IPS-20b (cell line): Measurements from ENCODE around the gene ATP2B1.

Experiments used
- H3K27ac ChIP-seq: one replicate; pipeline ENCODE4 v1.5.1; 2013; ENCODE audit warnings: low read length
- H3K27me3 ChIP-seq: 2 replicates; pipeline ENCODE4 v1.6.1; 2013; ENCODE audit warnings: mild to moderate bottlenecking, low read length, inconsistent platforms; ENCODE audit not compliant: insufficient read depth
- H3K36me3 ChIP-seq: 2 replicates; pipeline ENCODE4 v1.6.1; 2013; ENCODE audit warnings: low read depth, mild to moderate bottlenecking, inconsistent platforms, low read length, moderate library complexity; ENCODE audit not compliant: insufficient read depth
- H3K4me1 ChIP-seq: 2 replicates; pipeline ENCODE4 v1.6.1; 2013; ENCODE audit warnings: mild to moderate bottlenecking, control low read depth, inconsistent platforms, low read length, moderate library complexity; ENCODE audit not compliant: insufficient read depth
- H3K4me3 ChIP-seq: 2 replicates; pipeline ENCODE4 v1.5.1; 2013; ENCODE audit warnings: mild to moderate bottlenecking, low read length, inconsistent platforms
- H3K9ac ChIP-seq: 2 replicates; pipeline ENCODE4 v1.6.1; 2013; ENCODE audit warnings: low read depth, mild to moderate bottlenecking, inconsistent platforms, low read length, moderate library complexity
- H3K9me3 ChIP-seq: 2 replicates; pipeline ENCODE4 v1.6.1; 2013; ENCODE audit warnings: mild to moderate bottlenecking, low read depth, low read length, inconsistent platforms; ENCODE audit not compliant: insufficient read depth

ATP2B1 gene

DNA sequence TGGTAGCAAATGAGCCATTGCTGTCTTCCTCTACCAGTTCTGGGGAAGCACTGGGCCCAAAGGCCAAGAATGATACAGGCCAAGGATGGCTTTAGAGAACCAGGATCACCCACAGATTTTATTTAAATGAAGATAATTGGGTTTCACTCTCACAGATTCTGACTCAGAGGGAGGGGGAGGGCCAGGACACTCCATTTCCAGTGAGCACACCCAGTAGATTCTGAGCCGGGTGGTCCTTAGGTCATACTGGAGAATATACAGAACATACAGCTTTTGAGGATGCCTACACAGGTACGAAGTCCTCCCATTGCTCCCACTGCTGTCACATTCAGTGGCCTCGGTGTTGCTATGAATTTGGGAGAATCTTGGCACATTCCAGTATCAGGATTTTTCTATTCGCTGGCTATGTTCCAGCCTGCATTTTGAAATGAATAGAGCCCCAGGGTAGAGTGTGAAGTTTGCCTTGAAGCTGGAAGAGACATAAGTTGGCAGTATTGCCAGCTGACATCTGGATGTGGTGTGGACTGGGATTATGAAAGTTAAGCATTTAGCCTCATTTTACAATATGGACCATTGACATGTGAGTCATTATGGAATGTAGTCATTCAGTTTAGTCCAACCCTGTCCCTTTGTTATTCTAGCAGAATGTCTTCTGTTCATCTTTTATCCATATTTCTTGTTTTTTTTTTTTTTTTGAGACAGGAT, 137.0 kb downstream of the ATP2B1 start:
- no peak overlapping the region for H3K4me3 ChIP-seq
- H3K9ac ChIP-seq, result no peak overlapping the region
- H3K27me3 ChIP-seq, result no peaks in the 10 kb centered on the region
- H3K4me1 ChIP-seq, result peaks cover 6% of the 10 kb centered on the region
- no peaks in the 10 kb centered on the region for H3K9me3 ChIP-seq
- H3K27ac ChIP-seq, result no peak overlapping the region
- no peaks in the 10 kb centered on the region for H3K36me3 ChIP-seq

DNA sequence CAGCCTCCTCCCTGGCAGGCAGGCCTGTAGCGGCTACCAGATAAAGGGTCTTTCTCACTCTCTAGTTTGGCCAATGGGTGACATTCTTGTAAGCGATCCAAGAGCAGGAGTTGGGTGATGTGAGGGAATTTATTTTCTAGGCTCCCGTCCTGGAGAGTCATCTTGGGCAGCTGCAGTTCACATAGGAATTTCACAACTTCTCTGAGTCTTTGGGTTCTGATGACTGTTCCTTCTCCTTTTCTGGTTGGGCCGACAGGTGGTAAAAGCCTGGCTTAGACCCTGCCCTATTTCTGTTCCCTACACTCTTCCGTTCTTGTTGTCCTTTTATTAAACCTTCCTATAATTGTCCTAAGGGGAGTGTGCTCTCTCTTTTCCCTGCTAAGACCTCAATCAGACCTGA, 140.2 kb downstream of the ATP2B1 start:
- Histone ChIP-seq H3K27me3 (no peaks in the 10 kb centered on the region), H3K4me3 (no peak overlapping the region), H3K36me3 (no peaks in the 10 kb centered on the region), H3K4me1 (no peaks in the 10 kb centered on the region), H3K9ac (no peak overlapping the region), H3K9me3 (no peaks in the 10 kb centered on the region), H3K27ac (no peak overlapping the region)

DNA sequence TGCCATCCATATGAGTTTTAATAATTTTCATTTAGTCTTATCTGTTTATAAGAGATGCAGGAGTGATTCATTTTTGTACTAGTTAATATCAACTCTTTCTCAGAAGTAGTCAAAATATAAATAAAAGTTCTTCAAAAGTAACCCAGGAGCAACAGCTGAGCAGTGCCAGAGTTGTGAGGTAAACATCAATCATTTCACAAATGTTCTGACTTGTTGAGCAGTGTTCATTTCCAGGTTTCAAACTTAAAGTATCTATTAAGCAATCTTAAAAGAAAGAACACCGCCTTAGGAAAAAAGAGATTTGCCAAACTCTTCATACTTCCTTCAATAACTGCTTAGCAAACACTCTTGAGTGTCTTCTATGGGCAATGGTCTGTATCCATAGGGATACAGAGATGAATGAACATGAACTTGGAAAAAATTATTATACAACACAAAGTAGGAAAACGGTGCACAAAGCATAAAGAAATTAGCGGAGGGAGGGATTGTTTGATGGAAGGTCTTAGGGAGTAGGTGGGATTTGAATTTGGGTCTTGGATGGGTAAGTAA, 140.9 kb downstream of the ATP2B1 start:
- Histone ChIP-seq H3K4me1 (no peaks in the 10 kb centered on the region), H3K27ac (no peak overlapping the region), H3K36me3 (no peaks in the 10 kb centered on the region), H3K4me3 (no peak overlapping the region), H3K9ac (no peak overlapping the region), H3K27me3 (no peaks in the 10 kb centered on the region), H3K9me3 (no peaks in the 10 kb centered on the region)

DNA sequence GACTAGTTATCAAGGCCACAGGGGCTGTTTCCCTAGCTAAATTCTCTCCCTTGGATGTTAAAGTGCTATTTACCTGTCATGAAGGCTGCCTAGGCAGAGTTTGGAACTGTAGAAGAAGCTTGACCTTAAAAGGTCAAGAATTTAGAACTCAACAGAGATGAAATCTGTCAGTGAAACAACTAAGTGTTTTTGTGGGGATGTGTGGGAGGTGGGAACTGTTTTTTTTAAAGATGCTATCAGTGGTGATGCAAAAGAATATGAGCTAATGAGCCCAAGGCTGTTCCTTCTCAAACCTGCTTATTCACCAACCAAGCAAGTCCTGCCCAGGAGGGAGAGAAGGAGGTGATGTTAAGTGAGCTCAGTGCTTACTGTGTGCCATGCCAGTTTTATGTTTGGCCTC, 142.0 kb downstream of the ATP2B1 start:
- Histone ChIP-seq H3K9me3 (no peaks in the 10 kb centered on the region), H3K27ac (no peak overlapping the region), H3K36me3 (no peaks in the 10 kb centered on the region), H3K4me1 (no peaks in the 10 kb centered on the region), H3K4me3 (no peak overlapping the region), H3K9ac (no peak overlapping the region), H3K27me3 (no peaks in the 10 kb centered on the region)

DNA sequence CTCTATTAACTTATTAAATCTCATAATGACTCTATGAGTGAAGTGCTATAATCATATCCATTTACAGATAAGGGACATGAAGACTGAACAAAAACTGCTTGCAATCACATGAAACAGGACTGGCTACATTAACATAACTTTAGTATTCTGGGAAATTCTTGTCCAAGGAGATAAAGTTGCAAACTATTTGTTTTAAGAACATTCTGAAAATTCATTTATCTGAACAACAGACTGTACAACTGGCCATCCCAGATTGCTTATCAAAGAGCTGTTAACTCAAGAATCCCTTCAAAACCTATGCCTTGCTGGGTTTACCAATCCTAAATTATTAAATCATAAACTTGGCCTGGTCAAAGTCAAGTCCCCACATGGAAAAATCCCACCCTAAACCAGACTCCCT, 143.6 kb downstream of the ATP2B1 start:
- no peak overlapping the region for H3K27ac ChIP-seq
- no peaks in the 10 kb centered on the region for H3K36me3 ChIP-seq
- H3K27me3 ChIP-seq, result no peaks in the 10 kb centered on the region
- no peaks in the 10 kb centered on the region for H3K9me3 ChIP-seq
- no peak overlapping the region for H3K4me3 ChIP-seq
- H3K9ac ChIP-seq, result no peak overlapping the region
- H3K4me1 ChIP-seq, result no peaks in the 10 kb centered on the region

DNA sequence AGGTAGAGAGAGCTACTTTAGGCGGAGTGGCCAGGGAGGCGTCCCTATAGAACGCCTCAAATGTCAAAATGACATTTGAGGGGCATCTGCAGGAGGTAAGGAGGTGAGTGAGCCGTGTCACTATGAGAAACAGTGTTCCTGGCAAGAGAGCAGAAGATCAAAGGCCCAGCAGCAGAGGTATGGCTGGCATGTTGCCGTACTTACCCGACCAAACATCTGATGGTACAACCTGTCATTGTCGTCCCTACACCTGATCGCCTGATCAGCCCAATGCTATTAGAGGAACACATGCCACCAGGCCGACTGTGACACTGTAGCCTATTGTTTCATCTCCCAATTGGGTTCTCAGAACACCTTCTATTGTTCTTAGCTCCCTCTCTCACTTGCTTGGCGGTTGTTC, 148.9 kb downstream of the ATP2B1 start:
- Histone ChIP-seq H3K27me3 (no peaks in the 10 kb centered on the region), H3K9me3 (no peaks in the 10 kb centered on the region)

DNA sequence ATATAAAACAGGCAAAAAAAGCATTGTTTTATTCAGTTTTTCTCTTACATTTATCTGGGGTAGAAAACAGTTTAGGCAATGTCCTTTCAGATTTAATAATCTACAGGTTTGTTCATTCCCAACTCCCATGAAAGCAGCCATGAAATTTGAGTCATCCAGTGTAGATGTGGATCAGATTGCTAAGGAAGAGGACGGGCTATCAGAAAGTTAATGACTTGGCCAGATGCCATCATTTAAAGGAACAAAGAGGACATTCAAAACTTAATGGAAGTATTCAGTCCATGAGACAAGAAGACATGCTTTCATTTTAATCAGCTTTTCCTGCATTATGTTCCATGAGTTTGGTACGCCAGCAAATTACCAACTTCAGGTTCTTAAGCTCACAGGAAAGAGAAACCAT, 151.7 kb downstream of the ATP2B1 start:
- no peak overlapping the region for H3K4me3 ChIP-seq
- no peak overlapping the region for H3K9ac ChIP-seq
- no peak overlapping the region for H3K27ac ChIP-seq
- no peaks in the 10 kb centered on the region for H3K27me3 ChIP-seq
- no peaks in the 10 kb centered on the region for H3K9me3 ChIP-seq
- no peaks in the 10 kb centered on the region for H3K36me3 ChIP-seq
- H3K4me1 ChIP-seq, result no peaks in the 10 kb centered on the region

More for the DNA sequence above, 148.9 kb downstream of the ATP2B1 start:
- no peak overlapping the region for H3K9ac ChIP-seq
- H3K36me3 ChIP-seq, result no peaks in the 10 kb centered on the region
- H3K4me3 ChIP-seq, result no peak overlapping the region
- no peaks in the 10 kb centered on the region for H3K4me1 ChIP-seq
- no peak overlapping the region for H3K27ac ChIP-seq

DNA sequence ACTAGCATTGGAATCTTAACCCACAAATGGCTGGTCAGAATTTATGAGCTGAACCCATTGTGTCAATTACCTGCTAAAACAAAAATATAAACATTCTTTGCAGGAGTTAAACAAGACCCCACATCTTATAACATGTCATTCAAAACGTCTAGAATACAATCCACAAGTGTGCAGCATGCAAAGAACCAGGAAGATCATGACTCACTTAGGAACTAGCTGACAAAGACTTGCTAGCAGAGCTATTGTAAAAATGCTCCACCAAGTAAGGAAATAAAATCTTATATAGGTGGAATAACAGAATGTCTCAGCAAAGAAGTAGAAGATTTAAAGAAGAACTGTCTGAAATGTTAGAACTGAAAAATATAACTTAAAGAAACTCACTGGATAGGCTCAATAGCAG, 156.3 kb downstream of the ATP2B1 start:
- Histone ChIP-seq H3K4me3 (no peak overlapping the region), H3K36me3 (no peaks in the 10 kb centered on the region), H3K27me3 (no peaks in the 10 kb centered on the region), H3K9ac (no peak overlapping the region), H3K4me1 (no peaks in the 10 kb centered on the region), H3K27ac (no peak overlapping the region), H3K9me3 (no peaks in the 10 kb centered on the region)

DNA sequence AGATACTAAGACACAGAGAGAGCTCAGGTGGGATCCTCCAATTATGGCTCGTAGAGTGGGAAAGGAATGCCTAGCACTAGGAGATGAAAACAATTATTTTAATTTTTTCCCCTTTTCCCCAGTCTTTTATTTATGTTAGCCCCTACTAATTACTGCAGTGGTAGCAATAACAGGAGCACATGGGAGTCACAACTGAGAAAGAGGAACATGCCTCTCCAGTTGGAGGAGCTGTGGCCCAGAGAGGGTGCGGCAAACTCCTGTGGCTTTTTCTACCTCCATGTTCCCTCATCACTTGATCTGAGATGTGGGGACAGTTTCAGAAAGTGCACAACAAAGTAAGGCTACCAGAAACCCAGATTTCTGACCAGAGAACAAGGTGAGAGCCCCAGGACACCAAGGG, 156.9 kb downstream of the ATP2B1 start:
- Histone ChIP-seq H3K4me1 (no peaks in the 10 kb centered on the region), H3K4me3 (no peak overlapping the region), H3K27ac (no peak overlapping the region), H3K27me3 (no peaks in the 10 kb centered on the region), H3K36me3 (no peaks in the 10 kb centered on the region), H3K9ac (no peak overlapping the region), H3K9me3 (no peaks in the 10 kb centered on the region)

DNA sequence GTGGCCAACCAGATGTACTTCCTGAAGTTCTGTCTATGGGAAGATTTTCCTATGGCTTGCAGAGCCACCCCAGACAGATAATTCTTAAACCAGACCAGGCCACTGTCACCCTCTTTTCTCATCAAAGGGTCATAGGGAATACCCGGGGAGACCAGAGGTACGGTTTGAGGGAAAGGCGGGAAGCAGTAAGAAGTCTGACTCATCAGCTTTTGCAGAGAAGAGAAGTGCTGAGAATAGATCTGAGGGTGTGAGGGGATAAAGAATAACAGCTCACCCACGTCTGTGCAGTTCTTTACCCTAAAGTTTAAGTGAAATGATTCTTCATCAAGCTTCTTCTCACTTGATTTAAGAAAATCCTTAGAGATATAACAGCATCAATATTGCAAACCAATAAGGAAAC, 161.5 kb downstream of the ATP2B1 start:
- H3K9me3 ChIP-seq, result no peaks in the 10 kb centered on the region
- H3K27me3 ChIP-seq, result no peaks in the 10 kb centered on the region
- no peak overlapping the region for H3K4me3 ChIP-seq
- H3K9ac ChIP-seq, result no peak overlapping the region
- no peaks in the 10 kb centered on the region for H3K4me1 ChIP-seq
- H3K27ac ChIP-seq, result no peak overlapping the region
- H3K36me3 ChIP-seq, result no peaks in the 10 kb centered on the region

DNA sequence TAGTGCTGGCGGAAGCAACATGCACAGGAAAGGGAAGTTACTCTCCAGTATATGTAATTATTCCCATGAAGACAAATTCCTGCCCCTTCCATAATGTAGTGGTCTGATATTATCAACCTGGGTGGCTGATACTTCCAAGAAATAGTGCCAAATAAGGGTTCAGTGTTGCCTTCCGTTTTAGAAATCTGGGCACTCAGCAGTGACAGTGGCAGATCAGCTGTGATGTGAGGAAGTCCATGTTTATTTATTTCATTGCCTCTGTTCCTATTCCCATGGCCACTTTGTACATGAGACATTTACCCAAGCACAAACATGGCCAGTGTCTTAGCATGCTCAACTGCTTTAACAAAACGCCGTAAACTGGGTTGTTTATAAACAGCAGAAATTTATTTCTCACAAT, 162.5 kb downstream of the ATP2B1 start:
- no peaks in the 10 kb centered on the region for H3K4me1 ChIP-seq
- no peak overlapping the region for H3K4me3 ChIP-seq
- H3K9ac ChIP-seq, result no peak overlapping the region
- H3K27me3 ChIP-seq, result no peaks in the 10 kb centered on the region
- H3K36me3 ChIP-seq, result no peaks in the 10 kb centered on the region
- H3K27ac ChIP-seq, result no peak overlapping the region
- H3K9me3 ChIP-seq, result no peaks in the 10 kb centered on the region

DNA sequence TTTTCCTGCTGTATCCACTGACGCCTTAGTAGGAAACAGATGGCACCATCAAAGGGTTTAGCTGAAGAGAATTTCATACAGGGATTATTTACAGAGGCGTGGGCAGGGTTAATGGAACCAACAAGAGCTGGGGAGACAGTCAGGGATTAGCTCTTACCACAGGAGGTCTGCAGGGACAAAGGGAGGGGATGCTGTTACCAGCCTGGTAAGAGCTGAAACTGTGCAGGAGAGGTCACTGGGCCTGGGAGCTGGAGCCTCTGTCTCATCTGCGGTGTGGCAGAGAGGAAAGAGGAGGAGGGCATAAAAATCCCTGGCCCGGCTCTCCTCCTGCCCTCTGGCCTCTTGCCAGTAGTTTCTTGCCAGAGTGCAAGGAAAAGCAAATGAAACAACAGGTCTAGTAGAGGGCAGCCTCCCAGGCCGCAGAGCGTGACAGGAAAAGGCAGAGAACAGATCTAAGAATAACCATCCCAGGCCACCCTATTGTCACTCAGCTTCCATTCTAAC, 163.9 kb downstream of the ATP2B1 start:
- H3K27ac ChIP-seq, result no peak overlapping the region
- no peaks in the 10 kb centered on the region for H3K27me3 ChIP-seq
- H3K36me3 ChIP-seq, result no peaks in the 10 kb centered on the region
- no peak overlapping the region for H3K9ac ChIP-seq
- no peaks in the 10 kb centered on the region for H3K9me3 ChIP-seq
- no peak overlapping the region for H3K4me3 ChIP-seq
- H3K4me1 ChIP-seq, result no peaks in the 10 kb centered on the region
